Spleen (tissue), 7 donors: Measurements from ENCODE around the gene ARMC5.
A peak's percentile ranks its signal among the peaks of the same experiment; 100 is the strongest.

ENCODE experiments used
- CTCF ChIP-seq, 11 experiments: fragments of 200-600 bp in 7 of 11; fragments of 450-650 bp in 4 of 11; sonication (generic) in 4 of 11; IDR thresholded peaks in 8 of 11; conservative IDR thresholded peaks in 3 of 11; 1 replicate in 7 of 11; 2 replicates in 4 of 11; pipeline versions ENCODE4 v1.4.0 to v1.8.0; 2016 to 2021; ENCODE audit warnings: antibody characterized with exemption in 11 of 11, inconsistent platforms in 4 of 11, mild to moderate bottlenecking in 1 of 11
- POLR2A ChIP-seq, 3 donors: fragments of 450-650 bp; IDR thresholded peaks; one replicate each; pipeline ENCODE4 v1.5.1; 2017; ENCODE audit warnings: antibody characterized with exemption in 3 of 3, mild to moderate bottlenecking in 1 of 3
- POLR2AphosphoS5 ChIP-seq, 3 donors: sonication (generic); formaldehyde crosslinking; IDR thresholded peaks; one replicate each; pipeline ENCODE4 v1.5.1; 2017; ENCODE audit warnings: antibody characterized with exemption in 3 of 3
- donor health status: DM: no; HTN: no; CAD: no; lungs with moderate emphysema.
- donor health status: DM: no; HTN: no; CAD: no.
- donor health status: DM: no; HTN: no; CAD: no.

GRCh38 chr16:31458844-31459686 is at the start of gene ARMC5:
- TF ChIP-seq POLR2A (IDR thresholded peaks at IDR 0.05) = peak in 2 of 3 donors; percentile 12
- TF ChIP-seq CTCF (IDR thresholded peaks at IDR 0.05 in 8 of 11, conservative IDR thresholded peaks at IDR 0.05 in 3 of 11) = peak; percentile 23 to 75 (median 55)
- peak; percentile 90 to 97 (median 96) for TF ChIP-seq POLR2AphosphoS5 (IDR thresholded peaks at IDR 0.05)
